ENCODE results near the gene FNIP2.
"Not testable (repeated sequence)": the region's sequence is repeated elsewhere in the genome, so short reads cannot be mapped to it uniquely, and the experiment has no call there.

Gene FNIP2

DNA sequence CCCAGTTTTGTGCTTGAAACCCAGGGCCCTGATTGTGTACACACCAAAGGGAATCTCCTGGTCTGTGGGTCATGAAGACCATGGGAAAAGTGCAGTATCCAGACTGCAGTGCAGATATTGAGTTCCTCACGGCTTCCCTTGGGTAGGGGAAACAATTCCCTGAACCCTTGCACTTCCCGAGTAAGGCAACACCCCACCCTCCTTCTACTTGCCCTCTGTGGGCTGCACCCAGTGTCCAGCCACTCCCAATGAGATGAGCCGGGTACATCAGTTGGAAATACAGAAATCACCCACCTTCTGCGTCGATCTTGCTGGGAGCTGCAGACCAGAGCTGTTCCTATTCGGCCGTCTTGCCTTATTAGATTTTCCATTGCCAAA, 134.2 kb downstream of the FNIP2 start:
- in situ Hi-C loops (cut with MboI; ENCODE audit: low sequenced_read_pairs) = no loop called here

GRCh38 chr4:158903472-158904043, 134.7 kb downstream of the FNIP2 start:
- in situ Hi-C loops (cut with MboI; ENCODE audit: low sequenced_read_pairs) = no loop called here

- in situ Hi-C loops (cut with MboI; ENCODE audit: low sequenced_read_pairs) = no loop called here
These were observed 136.0 kb downstream of the FNIP2 start for GRCh38 chr4:158904815-158905214.

GRCh38 chr4:158906073-158906472, 137.2 kb downstream of the FNIP2 start:
- in situ Hi-C loops (cut with MboI; ENCODE audit: low sequenced_read_pairs) = no loop called here

- in situ Hi-C loops (cut with MboI; ENCODE audit: low sequenced_read_pairs) = no loop called here
These were observed 143.6 kb downstream of the FNIP2 start for GRCh38 chr4:158912390-158912789.

DNA sequence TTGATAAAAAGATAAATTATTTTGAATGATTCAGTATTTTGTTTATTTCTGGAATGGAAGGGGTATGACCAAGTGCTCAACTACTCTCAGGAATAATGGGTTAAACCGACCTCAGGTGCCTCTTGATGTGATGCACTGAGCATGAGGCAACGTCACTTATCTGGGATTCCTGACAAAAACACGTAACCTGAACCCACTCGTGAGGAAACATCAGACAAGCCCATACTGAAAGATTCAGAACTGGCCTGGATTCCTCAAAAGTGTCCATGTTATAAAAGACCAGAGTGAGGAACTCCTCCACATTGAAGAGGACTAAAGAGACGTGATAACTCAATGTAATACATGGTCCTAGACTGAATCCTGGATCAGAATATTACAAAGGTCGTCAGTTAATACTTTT, 144.0 kb downstream of the FNIP2 start:
- in situ Hi-C loops (cut with MboI; ENCODE audit: low sequenced_read_pairs) = no loop called here

DNA sequence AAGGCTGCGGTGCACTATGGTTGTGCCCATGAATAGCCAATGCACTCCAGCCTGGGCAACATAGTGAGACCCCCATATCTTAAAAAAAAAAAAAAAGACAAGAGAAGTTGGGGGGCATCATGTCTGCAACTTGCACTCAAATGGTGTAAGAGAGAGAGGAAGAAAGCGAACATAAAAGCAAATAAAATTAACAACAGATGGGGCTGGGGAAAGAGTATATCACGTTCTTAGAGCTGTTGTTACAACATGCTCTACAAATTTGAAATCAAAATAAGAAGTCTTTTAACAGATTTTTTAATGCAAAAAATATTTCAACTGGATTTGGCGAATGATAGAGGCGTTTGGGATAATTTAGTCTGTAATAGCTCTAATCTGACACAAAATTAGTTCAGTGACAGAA, 144.9 kb downstream of the FNIP2 start:
- in situ Hi-C loops (cut with MboI; ENCODE audit: low sequenced_read_pairs) = no loop called here

DNA sequence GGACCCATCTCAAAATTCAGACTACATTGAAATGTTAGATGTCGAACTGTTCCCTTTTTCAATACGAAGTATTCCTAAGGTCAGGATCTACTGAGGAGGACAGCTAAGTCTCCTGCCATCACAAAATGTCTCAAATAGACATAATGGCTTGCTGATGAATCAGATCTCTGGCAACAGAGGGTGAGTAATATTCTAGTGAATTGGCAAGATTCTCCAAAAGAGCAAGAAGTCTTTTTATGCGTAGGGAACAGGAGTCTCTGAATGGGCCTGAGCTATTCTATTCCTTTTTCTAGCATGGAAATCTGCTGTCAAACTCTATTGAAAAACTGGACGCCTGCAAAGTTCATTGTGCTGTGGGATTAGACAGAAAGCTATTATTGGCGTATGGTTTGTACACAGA, 145.4 kb downstream of the FNIP2 start:
- in situ Hi-C loops (cut with MboI; ENCODE audit: low sequenced_read_pairs) = no loop called here

DNA sequence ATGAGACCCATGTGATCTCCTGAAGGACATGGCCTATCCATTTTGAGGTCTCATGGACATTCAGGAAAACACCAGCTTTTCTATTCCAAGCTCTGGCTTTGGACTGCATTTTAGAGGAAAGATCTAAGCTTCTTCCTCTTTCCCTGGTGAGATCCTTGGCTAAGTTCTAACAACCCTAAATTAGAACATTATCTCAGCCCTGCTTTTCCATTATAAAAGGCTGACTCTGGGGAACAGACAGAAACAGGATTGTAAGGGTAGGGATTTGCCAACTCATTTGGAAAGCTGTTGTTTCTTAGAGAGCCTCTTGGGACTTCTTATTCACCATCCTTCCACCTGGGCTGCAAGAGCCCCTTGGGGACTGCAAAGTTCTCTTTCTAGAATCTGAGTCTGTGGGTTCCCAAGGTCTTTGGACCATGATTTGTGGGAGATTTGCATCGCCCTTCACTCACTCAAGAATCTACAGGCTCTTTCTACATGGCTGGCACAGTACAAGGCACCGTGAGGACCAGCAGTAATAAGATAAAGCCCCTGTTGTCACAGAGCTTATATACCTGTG, 146.9 kb downstream of the FNIP2 start:
- in situ Hi-C loops (cut with MboI; ENCODE audit: low sequenced_read_pairs) = no loop called here

DNA sequence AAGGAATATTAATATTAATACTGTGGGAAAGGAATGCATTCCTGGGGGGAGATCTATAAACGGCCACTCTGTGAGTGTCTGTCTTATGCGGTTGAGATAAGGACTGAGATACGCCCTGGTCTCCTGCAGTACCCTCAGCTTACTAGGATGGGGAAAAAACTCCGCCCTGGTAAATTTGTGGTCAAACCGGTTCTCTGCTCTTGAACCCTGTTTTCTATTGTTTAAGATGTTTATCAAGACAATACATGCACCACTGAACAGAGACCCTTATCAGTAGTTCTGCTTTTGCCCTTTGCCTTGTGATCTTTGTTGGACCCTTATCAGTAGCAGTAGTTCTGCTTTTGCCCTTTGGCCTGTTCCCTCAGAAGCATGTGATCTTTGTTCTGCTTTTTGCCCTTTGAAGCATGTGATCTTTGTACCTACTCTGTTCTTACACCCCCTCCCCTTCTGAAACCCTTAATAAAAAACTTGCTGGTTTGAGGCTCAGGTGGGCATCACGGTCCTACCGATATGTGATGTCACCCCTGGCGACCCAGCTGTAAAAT, 151.7 kb downstream of the FNIP2 start:
- in situ Hi-C loops (cut with MboI; ENCODE audit: low sequenced_read_pairs) = not testable (repeated sequence)

DNA sequence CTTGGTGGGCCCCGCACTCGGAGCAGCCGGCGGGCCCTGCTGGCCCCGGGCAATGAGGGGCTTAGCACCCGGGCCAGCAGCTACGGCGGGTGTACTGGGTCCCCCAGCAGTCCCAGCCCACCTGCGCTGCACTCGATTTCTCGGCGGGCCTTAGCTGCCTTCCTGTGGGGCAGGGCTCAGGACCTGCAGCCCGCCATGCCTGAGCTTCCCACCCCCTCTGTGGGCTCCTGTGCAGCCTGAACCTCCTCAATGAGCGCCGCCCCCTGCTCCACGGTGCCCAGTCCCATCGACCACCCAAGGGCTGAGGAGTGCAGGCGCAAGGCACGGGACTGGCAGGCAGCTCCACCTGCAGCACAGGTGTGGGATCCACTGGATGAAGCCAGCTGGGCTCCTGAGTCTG, 158.9 kb downstream of the FNIP2 start:
- in situ Hi-C loops (cut with MboI; ENCODE audit: low sequenced_read_pairs) = not testable (repeated sequence)

DNA sequence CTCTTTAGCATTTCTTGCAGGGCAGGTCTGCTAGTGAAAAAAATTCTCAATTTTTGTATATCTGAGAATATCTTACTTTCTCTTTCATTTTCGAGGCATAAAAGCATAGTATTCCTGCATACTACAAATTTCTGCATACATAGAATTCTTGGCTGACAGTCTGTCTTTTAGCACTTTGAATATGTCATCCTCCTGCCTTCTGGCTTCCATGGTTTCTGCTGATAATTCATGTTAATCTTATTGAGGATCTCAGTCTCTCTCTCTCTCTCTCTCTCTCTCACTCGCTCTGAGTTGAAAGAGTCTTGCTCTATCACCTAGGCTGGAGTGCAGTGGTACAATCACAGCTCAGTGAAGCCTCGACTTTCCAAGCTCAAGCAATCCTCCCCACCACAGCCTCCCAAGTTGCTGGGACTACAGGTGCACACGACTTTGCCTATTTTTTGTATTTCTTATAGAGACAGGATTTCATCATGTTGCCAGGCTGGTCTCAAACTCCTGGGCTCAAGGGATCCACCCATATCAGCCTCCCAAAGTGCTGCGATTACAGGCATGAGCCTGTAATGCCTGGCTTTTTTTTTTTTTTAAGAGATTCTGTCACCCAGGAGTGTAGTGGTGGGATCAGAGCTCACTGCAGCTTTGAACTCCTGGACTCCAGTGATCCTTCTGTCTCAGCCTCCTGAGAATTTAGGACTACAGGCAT, 161.3 kb downstream of the FNIP2 start:
- in situ Hi-C loops (cut with MboI; ENCODE audit: low sequenced_read_pairs) = no loop called here

DNA sequence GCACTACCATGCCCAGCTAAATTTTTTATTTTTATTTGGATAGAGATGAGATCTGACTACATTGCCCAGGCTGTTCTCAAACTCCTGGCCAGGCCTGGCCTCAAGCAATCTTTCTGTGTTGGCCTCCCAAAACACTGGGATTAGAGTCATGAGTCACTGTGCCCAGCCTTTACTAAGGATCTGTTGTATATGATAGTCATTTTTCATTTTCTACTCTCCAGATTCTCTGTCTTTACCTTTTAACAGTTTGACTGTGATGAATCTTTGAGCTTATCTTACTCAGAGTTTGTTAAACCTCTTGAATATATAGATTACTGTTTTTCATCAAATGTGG, 161.8 kb downstream of the FNIP2 start:
- in situ Hi-C loops (cut with MboI; ENCODE audit: low sequenced_read_pairs) = no loop called here

DNA sequence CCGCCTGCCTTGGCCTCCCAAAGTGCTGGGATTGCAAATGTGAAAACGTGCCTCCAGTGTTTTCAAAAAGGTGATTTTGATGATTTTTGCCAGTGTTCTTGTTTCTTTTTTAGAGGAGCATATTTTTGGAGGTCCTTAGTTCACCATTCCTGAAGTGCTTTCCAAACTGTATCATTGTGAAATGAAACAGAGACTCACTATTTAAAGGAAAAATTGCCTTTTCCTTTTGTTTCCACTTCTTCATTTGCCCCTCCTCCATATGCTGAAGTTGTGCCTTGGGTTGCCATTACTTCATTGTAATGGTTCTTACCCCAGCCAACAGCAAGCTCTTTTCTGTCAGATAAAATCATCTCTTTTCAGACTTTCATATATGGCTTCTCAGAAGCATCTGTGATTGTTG, 164.4 kb downstream of the FNIP2 start:
- in situ Hi-C loops (cut with MboI; ENCODE audit: low sequenced_read_pairs) = no loop called here

DNA sequence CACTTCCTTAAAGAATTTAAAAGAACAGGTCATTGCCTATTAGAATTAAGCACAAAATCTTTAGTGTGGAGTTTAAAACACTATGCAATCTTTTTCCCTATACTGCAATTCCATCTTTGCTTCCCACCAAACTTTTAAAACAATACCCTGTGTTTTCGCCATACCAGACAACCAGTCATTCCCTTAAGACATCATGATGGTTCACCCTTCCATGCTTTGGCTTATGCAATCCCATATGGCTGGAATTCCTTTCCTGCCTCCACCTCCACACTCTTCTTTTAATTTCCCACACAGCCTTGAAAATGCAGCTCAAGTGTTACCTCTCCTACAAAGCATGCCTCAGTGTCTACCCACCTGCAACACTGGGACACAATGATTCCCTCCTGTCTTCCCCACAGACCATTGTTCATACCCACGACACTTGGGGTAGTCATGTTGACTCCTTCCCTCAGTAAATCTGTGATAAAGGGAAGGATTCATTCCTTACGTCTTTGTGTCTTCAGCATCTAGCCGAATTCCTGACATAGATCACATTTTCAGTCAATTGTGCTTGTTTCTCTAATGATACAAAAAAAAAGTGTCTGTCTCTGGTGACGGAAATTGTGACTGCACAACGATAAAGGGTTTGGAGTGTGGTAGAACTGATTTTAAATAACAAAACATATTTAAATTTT, 166.3 kb downstream of the FNIP2 start:
- in situ Hi-C loops (cut with MboI; ENCODE audit: low sequenced_read_pairs) = no loop called here

DNA sequence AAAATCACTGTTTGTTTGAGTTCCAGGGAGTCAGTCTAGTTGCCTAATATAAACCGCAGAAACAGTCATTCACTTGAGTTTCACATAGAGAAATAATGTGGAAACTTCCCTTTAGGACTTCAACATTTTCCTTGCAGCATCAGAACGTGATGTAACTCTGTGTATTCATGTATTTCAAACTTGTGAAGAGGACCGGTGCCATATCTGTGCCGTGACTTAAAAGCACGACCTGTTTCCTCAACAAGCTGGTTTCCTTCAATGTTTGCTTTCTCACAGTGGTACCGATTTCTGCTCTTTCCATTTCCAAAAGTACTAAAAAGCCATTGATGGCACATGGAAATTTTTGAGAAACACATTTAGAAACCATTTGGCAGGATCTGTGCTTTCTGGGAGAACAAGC, 167.4 kb downstream of the FNIP2 start:
- in situ Hi-C loops (cut with MboI; ENCODE audit: low sequenced_read_pairs) = no loop called here

GRCh38 chr4:158938220-158939044, 169.6 kb downstream of the FNIP2 start:
- in situ Hi-C loops (cut with MboI; ENCODE audit: low sequenced_read_pairs) = no loop called here

DNA sequence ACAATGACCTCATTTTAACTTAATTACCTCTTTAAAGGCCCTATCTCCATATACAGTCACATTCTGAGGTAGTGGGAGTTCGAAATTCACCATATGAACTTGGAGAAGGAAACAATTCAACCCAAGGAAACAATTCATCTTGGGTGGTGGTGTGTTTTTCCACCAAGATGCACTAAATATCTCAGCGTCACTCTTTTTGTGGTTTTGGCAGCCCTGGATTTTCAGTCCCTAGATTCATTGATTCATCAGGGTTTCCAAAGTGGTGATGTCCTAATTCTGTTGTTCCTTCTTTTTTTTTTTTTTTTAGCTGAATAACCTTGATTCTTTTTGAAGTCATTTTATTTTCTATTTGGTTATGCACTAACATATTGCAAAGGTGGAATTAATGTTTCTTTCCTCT, 171.4 kb downstream of the FNIP2 start:
- in situ Hi-C loops (cut with MboI; ENCODE audit: low sequenced_read_pairs) = no loop called here

DNA sequence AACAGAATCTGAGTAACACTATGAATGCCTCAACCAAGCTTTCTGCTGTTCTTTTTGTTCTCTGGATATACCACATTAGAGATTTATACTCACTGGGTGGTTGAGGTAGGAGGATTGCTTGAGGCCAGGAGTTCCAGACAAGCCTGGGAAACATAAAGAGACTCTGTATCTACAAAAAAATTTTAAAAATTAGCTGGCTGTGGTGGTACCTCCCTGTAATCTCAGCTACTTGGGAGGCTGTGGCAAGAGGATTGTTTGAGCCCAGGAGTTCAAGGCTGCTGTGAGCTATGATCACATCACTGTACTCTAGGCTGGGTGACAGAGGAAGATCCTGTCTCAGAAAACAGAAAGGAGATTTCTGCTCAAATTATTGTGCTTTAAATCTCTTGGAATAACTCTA, 172.5 kb downstream of the FNIP2 start:
- in situ Hi-C loops (cut with MboI; ENCODE audit: low sequenced_read_pairs) = no loop called here

DNA sequence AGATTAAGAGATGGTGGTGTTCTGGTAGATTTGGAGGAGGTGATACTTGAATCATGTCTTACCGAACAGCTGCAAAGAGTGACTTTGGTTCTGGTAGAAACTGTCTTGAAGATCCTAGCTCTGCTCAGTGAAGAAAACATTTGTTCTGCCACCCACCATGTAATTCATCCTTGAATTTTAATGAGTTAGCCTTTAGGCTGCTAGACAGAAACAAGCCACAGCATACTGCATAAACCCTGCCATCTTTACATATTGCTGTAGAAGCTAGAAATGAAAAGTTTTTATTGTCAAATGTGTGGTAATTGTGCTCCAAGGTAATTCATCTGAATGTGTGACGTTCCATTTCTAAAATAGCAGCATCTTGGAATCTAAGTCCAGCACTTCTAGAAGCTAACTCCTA, 173.1 kb downstream of the FNIP2 start:
- in situ Hi-C loops (cut with MboI; ENCODE audit: low sequenced_read_pairs) = no loop called here

GRCh38 chr4:158945529-158946108, 176.8 kb downstream of the FNIP2 start:
- in situ Hi-C loops (cut with MboI; ENCODE audit: low sequenced_read_pairs) = no loop called here

All from hTERT RPE-1 (cell line).